Activated T-cell treated with anti-CD3 and anti-CD28 coated beads, Interleukin-2, amount 50 U/mL, for 1 hour (primary cell): ENCODE measurements around the gene ITPA.
"Not testable (repeated sequence)": the region's sequence is repeated elsewhere in the genome, so short reads cannot be mapped to it uniquely, and the experiment has no call there.

Experiments
- DNase-seq: peaks from one replicate; pipeline ENCODE4 v3.0.0-alpha.2; 2020

The ITPA gene

DNA sequence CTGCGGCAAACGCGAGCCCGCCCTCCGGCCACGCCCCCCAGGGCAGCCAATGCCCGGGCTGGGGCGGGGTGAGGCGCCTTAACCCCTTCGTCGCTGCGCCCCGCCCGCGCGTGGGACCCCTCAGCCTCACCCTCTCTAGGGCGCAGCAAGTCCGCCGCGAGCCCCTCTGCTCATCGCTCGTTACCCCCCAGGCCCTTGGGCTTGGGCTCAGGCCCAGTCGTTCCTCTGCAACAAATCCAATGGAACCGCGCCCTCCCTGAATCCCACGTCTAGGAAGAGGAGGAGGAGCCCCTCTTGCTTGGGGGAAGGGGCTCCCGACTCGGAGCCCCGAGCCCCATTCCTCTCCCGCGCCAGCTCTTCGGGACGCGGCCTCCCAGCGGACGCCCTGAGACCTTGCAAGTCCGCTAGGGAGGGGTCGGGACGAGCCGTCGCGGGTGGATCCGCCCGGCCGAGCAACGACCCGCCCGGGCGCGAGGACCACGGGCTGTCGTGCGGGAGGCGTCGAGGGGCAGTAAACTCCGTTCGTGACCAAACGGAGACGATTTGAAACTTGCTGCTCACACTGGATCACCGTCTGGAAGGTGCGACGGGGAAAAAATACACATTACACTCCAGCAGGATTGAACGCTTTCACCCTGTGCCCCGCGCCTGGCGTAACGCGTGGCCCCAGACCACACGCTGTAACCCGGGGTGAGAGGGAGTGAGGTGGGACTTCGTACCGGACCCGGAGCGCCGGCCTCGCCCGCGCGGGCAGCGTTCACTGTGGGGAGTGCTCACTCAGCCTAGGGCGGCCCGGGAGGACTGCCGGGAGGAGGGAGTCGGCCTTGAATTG lies 35.5 kb upstream of the ITPA start:
- DNase-seq = peak; percentile 95

DNA sequence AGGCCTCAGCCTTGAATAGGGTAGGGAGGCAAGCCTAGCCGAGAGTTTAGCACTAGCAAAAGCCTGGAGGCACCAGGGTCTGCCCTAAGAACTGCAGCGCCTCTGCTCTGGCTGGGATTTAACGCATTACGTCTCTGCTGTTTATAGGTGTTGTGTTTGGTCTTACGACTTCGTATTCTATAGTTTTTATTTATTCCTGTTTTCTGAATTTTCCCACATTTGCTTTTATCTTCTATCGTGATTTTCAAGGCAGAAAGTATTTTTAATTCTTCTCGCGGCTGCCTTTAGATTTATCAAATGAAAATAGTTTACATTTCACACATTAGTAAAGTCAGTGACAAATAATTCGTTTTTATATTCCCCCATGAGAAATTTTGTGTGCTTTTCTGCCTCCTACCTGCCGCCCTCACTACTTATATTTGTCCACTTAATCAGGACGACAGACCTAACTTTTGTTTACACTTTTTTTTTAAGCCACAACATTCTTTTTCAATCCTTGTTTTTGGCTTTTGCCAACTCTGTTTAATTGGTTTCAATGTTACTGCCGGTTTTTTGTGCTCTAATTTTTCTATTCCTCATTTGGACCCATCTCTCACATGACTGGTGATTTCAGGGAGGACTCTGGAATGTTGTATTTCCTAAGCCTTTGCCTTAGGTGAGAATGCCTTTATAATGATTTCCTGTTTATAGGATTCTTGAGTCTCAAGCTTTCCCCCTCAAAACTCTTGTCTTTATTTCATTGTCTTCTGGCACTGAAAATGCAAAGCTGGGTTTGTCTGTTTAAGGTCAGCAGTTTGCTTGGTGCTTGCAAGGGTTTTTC lies 34.6 kb upstream of the ITPA start:
- no peak for DNase-seq

DNA sequence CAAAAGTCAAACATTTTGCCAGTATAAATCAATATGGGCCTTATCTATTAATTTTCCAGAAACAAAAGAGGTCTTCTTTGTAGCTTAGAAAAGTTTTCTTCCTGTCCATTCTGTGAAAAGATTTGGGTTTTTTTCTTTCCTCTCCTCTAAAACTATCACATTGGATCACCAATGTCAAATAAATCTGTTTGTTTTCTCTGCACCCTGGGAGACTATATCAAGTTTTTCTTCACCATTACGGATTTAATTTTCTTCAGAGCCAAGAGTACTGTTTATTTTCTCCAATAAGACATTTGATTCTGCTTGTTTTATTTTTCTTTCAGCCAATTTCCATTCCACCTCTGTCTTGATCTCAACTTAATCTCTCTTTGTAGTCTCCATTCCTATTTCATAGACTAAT lies 34.0 kb upstream of the ITPA start:
- DNase-seq = no peak

DNA sequence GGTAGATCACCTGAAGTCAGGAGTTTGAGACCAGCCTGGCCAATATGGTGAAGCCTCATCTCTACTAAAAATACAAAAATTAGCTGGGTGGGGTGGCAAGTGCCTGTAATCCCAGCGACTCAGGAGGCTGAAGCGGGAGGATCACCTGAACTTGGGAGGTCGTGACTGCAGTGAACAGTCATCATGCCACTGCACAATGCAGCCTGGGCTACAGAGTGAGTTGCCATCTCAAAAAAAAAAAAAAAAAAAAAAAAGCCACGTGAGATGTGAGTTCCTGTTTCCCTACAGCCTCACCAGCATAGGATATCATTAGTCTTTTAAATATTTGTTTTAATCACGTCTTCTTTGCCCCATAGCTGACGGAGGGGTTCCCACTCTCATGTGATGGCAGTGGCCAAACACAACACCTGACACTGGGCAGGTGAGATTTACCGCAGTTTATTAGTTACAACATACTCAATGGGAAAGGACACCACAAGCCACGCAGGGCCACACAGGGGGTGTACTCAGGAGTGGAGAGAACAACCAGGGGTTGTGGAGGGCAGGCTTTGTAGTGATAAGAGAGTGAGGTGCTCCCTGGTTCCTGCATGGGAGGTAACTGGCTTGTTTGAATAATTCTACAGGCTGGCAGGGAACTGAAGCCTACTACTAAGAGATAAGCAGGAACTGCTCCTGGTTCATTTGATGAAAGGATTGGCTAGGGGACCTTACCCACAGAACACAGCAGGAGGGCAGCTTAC lies 31.4 kb upstream of the ITPA start:
- DNase-seq = no peak

DNA sequence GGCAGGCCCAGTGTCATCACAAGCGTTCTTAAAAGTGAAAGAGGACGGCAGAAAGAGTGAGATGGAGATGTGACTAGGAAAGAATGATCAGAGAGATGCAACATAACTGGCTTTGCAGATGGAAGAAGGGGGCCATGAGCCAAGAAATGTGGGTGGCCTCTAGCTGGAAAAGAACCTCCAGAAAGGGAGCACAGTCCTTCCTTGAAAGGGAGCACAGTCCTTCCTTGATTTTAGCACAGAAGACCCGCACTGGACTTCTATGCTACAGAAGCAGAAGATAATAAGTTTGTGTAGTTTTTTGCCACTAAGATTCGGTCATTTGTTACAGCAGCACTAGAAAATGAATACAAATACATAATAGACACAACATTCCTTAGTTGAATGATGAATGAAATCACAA lies 29.0 kb upstream of the ITPA start:
- no peak for DNase-seq

DNA sequence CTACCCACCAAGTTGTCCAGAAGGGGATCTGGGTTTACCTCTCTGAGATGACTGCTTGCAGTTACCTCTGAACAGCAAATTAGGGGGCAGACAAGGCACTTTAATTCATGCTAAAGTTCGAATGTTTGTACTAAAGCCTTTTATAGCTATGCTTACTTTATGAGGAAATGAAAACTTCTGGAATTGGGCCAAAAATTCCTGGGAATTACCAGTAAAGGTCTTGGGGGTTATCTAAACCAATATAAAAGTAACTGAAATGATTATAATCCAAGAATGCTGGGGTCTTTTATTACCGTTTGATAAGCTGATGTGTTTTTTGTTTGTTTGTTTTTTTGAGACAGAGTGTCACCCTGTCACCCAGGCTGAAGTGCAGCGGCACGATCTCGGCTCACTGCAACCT lies 28.0 kb upstream of the ITPA start:
- no peak for DNase-seq

DNA sequence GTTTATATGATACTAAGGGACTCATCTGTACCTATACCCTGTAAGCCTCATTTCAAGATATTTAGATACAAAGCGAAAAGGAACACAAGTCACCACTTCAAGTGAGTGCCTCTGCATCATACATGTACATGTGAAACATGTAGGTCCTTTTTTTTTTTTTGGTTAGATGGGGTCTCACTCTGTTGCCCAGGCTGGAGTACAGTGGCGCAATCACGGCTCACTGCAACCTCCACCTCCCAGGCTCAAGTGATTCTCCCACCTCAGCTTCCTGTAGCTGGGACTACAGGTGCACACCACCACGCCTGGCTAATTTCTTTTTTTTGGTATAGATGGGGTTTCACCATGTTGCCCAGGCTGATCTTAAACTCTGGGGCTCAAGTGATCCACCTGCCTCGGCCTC lies 26.9 kb upstream of the ITPA start:
- DNase-seq = not testable (repeated sequence)

DNA sequence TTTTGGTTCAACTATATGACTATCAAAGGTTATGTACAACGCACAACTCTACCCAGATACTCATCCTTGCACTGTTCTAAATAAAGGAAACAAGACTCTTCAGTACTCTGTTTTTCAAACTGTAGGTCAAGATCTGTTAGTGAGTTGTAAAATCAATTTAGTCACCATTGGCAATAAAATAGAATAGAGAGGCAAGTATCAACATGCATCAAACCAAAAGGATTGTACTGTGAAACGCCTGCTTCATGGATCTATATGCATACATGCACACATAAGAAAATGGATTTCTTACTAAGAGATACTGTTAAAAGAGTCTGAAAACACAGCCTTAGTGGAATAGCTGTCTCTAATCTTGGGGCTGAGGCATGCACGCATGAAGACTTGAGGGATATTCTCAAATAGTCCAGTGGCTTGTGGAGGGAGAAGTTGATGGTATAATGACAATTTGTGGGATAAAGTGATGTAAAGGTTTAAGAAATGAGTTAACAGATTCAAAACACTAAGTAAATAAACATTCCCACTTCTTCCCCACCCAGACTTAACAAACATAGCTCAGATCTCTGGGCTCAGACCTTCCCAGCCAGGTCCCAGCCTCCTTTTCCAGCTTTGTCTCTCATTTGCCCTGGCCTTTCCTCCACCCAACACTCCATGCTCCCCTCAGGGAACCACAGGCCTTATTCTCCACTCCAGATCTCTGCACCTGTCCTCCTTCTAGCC lies 25.2 kb upstream of the ITPA start:
- DNase-seq = no peak

DNA sequence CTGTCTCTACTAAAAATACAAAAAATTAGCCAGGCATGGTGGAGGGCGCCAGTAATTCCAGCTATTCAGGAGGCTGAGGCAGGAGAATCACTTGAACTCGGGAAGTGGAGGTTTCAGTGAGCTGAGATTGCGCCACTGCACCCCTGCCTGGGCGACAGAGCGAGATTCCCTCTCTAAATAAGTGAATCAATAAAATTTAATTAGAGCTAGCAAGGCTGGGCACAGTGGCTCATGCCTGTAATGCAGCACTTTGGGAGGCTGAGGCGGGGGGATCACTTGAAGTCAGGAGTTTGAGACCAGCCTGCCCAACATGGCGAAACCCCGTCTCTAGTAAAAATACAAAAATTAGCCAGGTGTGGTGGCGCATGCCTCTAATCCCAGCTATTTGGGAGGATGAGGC lies 21.4 kb upstream of the ITPA start:
- not testable (repeated sequence) for DNase-seq

DNA sequence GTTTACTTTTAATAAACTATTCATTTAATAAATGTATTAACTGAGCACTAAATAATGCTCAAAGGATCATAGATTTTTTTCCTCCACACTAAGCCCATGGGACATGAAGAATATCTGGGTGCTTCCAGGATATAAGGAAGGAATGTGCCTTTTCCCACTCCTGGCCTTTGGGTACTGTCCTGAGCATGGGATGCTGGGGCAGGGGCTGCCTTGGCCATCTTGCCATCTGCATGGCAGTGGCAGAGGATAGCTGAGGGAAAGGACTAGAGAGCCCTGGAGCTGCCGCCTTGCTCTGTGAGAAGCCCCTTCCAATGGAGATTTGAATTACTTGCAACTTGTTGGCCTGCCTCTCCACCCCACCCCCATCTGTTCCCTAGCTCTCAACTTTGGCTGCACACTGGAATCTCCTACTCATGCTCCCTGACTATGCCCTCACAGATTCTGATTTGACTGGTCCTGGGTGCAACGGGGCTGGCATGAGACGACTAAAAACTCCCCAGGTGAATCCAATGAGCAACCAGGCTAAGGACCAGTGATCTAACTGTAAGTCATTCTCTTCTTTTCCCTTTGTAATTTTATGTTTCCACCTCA lies 20.4 kb upstream of the ITPA start:
- DNase-seq = no peak

DNA sequence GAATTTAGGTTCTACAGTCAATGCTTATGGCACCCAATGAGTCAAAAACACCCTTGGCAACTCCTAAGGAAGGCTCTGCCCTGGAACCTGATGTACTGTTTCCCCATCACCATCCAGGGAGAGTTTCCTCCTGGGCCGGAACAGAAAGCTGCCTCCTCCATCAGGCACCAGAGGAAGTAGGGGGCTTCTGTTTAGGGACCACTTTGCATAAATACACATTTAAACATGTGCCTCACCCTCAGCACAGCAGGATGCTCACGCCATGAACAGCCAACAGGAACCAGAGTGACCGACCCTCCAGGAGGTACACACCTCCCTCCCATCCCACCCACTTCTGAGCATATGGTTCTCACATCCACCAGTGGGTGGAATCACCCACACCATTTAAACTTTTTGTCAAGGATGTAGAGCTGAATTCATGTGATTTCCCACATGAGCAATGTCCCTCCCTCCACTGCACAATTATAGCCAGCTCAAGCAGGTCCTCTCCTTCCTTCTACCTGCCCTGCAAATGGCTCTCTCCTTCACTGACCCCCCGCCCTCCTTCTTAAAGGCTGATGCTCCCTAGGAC lies 19.7 kb upstream of the ITPA start:
- no peak for DNase-seq

DNA sequence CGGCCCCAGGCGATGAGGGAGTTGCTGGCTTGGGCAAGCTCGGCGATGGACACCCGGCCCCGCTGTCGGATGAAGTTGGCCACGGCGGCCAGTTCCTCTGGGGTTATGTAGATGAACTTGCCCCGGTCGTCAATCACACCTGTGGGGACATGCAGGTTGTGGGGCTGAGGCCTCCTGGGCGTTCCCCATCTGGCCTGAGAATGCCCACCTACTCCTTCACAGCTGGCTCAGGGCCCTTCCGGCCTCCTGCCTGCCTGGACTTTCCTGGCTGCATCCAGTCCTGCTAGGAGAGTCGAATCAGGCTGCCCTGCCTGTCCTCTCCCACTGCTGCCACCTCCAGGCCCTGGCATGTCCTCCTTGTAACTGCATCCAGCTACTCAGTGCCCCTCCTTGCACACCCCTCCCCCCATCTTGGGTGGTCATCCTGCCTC lies 18.6 kb upstream of the ITPA start:
- no peak for DNase-seq

DNA sequence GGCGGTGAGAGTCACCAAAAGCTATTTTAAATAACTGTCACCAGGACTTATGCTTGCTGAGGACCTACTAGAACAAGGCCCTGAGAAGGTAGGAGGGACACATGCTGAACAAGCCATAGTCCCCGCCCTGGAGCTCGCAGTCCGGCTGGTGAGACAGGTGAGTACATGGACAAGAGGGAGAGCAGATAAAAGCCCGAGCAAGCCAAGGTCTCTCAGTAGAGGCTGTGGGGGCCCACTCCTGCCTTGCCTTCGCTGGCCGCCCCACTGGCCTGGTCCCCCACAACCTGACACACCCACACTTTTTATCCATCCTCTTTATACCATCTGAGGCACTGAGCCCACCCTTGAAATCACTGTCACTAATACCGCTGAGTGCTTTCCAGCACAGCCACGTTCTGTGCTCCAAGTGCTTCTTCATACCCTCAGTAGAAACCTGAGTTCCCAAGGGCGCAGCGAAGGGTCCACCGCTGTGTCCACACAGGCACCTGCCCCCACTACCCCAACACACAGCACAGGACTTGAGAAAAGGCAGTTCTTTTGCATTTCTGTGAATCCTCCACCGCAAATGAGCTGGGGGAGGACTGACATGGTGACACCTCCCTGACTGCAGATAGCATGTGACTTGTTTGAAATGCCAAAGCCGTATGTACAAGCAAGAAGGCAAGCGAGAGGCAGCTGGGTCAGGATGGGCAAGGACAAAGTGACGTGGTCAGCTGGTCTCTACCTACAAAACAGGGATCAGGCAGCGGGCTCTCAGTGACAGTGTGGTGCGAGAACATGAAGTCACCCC lies 16.9 kb upstream of the ITPA start:
- no peak for DNase-seq

DNA sequence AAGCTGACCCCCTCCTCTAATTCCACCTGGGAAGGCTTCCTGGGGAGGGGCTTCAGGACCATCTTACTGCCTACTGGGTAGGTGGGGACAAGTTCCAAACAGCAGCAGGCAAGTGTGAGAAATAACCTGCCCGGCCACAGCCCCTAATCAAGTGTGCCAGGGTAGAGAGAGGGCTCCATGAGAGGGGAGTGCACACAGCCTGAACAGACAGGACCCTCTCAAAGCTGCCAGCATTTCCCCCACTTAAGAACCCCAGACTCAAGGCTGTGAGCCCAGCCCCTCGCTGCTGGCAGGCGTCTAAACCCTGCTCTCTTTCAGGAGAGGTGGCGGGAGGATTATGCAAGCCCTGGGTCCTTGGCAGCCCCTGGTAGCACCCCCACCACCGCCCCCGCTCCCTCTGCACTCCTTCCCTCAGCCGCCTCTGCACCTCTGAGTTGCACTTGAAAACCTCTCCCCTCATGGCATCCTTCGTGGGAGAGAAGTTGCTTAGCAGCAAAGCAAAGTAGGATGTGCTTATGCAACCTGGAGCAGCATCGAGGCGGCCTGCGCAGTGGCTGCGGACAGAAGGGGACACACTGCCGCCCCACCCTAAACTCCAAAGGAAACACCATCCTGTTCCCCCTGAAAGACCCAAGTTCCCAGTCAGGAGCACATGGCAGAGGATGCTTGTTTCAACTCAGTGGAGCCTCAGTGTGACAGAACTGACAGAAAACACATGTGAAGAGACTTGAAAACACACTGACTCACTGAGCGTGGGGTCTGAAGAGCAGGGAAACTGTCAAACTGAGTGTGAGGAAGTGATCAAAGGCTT lies 15.3 kb upstream of the ITPA start:
- no peak for DNase-seq

DNA sequence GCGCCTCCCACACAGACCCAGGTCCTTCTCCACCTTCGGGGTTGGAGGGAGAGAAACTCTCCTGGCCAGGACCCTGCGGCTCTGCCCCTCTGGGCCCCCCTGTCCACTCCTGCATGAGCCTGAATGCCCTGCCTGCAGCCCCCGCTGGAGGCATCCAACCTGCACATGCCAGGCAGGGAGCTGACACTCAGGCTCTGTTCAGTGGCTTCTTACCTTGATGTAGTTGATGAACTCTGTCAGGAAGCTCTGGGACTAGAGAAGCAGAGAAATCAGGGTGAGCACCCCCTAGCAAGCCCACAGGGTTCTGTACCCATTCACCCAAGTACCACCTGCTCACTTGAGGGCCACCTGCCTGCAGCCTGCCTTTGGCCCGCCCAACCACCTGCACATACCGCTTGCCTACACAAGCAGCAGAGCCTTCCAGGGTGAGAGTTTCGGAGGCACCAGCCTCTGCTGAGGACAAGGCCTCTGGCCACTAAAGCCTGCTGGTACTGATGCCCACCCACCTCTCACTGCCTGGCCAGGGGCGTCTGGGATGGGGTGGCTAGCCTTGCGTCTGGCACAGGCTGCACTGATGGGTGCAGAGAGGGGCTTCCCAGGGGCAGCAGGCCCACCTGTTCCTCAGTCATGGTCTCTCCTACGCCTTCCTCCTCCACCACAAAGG lies 14.5 kb upstream of the ITPA start:
- no peak for DNase-seq

DNA sequence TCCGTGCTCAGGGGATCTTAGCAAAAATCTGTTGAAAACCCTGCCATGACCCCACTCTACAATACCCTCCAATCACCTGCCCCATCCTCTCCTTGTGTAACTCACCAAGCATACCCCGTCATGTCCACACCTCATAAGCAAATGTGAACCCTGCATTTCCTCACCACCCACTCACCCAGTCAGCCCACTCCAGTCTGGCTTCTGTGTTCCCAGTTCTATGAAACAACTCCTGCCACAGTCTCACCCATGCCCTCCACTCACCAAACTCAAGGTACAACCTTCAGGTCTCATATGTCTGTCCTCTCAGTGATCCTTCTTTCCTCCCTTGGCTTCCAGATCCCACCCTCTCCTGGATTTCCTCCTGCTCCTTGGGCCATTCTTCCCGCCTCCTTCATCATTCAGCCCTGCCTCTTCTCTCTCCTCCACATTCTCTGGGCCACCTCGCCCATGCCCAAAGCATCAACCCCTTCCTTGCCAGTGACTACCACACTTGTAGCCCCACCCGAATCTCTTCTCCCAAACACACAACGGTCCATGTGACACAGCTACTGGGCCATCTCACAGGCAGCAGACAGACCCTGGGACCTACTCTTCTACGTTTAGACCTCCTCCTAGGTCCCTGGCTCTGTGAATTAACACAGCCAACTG lies 13.6 kb upstream of the ITPA start:
- DNase-seq = no peak

DNA sequence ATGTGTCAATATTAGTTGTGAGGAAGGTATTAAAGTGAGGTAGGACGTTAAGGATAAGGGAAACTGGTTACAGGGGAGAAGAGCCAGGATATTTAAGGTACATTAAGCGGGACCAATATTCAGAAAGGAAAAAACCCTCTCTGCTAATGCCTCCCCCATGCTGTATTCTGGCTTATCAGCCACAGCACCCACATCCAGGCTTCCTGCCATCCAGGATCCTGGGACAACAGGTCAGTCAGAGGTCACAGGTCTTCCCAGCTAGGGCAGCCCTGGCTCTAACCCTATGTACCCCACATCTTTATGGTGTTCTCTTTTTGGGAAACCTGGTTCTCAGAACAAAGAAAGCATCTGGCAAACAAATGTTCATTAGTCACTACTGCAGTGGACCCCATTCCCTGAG lies 10.1 kb upstream of the ITPA start:
- no peak for DNase-seq

DNA sequence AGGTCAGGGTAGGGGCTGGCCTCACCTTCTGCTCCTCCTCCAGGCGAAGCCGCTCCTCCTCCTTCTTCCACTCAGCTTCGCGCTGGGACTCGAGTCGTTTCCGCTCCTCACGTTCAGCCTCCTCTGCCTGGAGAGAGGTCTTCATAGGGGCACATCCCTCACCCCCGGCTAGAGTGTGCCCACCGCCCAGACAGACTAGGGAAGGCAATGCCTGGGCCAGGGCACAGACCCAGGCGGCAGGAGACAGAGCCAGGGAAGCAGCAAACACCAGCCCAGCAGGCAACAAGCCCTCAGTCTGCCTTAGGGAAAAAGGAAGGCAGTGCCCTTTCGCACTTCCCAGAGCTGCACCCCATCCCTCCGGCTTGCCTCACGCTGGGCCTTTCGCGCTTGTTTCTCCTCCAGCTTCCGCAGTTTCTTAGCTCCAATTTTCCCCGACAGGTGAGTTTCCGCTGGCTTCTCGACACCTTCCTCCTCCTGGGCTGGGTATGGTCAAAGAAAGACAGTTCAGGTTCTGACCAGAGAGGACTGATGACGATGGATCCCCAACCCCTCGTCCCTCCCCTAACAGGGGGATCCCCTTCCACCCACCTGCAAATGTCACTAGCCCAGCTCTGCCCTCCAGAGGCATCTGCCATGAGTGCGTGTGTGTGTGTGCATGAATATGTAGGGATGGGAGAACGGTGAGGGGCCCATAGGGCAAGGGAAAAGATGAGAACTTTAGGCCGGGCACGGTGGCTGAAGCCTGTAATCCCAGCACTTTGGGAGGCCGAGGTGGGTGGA lies 9.1 kb upstream of the ITPA start:
- DNase-seq = no peak

DNA sequence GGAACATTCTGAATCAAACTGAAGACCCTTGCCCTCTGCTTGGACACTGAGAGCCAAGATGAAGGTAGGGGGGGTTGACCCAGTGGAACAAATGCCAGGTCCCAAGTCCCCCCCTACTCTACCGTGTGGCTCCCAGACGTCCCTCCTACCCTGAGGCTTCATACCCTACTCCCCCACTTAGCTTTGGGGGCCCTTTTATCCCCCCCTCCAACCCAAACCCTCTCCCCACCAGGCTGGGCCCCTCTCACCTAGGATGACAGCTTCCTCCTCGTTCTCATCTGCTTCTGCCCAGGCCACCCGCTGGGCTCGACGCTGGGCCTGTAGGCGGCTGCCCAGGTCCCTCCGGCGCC lies 6.4 kb upstream of the ITPA start:
- no peak for DNase-seq
